Coronary artery (tissue), 2 donors: ENCODE data around the gene IARS1.

Experiments
- DNase-seq: peaks from one replicate; pipeline ENCODE4 v3.0.0-alpha.2; 2017; ENCODE audit warnings: low spot score
- H3K27ac ChIP-seq, 2 donors: fragments of 200-600 bp; sonication (generic); one replicate each; pipeline ENCODE4 v1.5.1; 2016 to 2019
- H3K4me3 ChIP-seq: fragments of 200-600 bp; sonication (generic); 2 replicates; pipeline ENCODE4 v1.5.1; 2016; ENCODE audit warnings: mild to moderate bottlenecking, moderate library complexity
- TF ChIP-seq, protein P1 (sequence below): fragments of 200-600 bp; sonication (generic); IDR thresholded peaks from one replicate; pipeline ENCODE4 v1.5.1; 2019; ENCODE audit warnings: antibody characterized with exemption

IARS1 gene

GRCh38 chr9:92265154-92265553 is 28.3 kb downstream of the IARS1 start:
- Histone ChIP-seq H3K27ac (no peak overlapping the region), H3K4me3 (no peak overlapping the region)
- no peak for DNase-seq
- TF ChIP-seq, protein P1, sequence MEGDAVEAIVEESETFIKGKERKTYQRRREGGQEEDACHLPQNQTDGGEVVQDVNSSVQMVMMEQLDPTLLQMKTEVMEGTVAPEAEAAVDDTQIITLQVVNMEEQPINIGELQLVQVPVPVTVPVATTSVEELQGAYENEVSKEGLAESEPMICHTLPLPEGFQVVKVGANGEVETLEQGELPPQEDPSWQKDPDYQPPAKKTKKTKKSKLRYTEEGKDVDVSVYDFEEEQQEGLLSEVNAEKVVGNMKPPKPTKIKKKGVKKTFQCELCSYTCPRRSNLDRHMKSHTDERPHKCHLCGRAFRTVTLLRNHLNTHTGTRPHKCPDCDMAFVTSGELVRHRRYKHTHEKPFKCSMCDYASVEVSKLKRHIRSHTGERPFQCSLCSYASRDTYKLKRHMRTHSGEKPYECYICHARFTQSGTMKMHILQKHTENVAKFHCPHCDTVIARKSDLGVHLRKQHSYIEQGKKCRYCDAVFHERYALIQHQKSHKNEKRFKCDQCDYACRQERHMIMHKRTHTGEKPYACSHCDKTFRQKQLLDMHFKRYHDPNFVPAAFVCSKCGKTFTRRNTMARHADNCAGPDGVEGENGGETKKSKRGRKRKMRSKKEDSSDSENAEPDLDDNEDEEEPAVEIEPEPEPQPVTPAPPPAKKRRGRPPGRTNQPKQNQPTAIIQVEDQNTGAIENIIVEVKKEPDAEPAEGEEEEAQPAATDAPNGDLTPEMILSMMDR: no peak

DNA sequence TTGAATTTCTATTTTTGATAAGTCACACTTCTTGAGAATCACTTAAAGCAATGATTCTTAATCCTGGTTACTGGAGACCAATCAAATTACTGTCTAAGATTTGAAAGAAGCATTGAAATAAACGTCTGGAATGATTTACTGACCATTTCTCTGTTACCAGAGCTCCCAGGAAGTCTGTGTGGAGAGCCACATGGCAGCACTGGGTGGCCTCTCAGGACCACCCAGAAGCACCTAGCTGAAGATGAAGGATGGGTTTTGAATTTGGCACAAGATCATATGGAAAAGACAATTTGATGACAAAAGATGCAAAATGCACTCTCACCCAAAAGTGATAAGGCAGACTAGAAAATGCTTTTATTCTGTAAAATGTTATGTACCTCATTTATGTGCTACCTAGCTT is 30.4 kb downstream of the IARS1 start:
- DNase-seq: no peak
- TF ChIP-seq, protein P1: no peak
- no peak overlapping the region for H3K4me3 ChIP-seq
- H3K27ac ChIP-seq: no peak overlapping the region

GRCh38 chr9:92257327-92257726 is 36.2 kb downstream of the IARS1 start:
- no peak for DNase-seq
- TF ChIP-seq, protein P1: no peak
- Histone ChIP-seq H3K27ac (no peak overlapping the region), H3K4me3 (no peak overlapping the region)

GRCh38 chr9:92254381-92255337 is 38.8 kb downstream of the IARS1 start:
- TF ChIP-seq, protein P1: no peak
- DNase-seq: no peak
- H3K4me3 ChIP-seq: no peak overlapping the region
- no peak overlapping the region for H3K27ac ChIP-seq

GRCh38 chr9:92253656-92254055 is 39.8 kb downstream of the IARS1 start:
- no peak for DNase-seq
- TF ChIP-seq, protein P1: no peak
- Histone ChIP-seq H3K27ac (no peak overlapping the region), H3K4me3 (no peak overlapping the region)

DNA sequence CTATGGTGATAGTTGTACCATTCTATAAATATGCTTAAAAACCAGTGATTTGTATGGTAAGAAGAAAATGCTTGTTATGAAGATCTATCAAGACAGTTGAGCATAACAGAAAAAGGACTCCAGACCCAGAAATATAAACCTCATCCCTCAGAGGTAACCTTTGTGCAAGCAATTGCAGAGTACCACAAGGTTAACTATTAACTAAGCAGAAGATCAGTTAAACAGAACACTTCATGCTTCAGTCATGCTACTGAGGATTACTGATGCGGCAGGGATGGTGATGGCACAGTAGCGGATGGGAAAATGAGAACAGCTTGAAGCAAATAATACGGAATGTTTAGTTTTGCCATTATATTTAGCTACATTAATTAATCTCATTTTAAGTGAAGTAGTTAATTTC is 45.5 kb downstream of the IARS1 start:
- Histone ChIP-seq H3K27ac (no peak overlapping the region), H3K4me3 (no peak overlapping the region)
- no peak for DNase-seq
- TF ChIP-seq, protein P1: no peak

- Histone ChIP-seq H3K27ac (no peak overlapping the region), H3K4me3 (no peak overlapping the region)
- TF ChIP-seq, protein P1: no peak
- DNase-seq: no peak
These were observed 46.2 kb downstream of the IARS1 start for GRCh38 chr9:92247296-92247695.
